Tibial nerve (tissue), 4 donors: ENCODE data around the gene CCDC91.

ENCODE experiments used
- EP300 ChIP-seq, 2 donors: sonication (generic); formaldehyde crosslinking; IDR thresholded peaks; one replicate each; pipeline ENCODE4 v1.6.1; 2017; ENCODE audit warnings: antibody characterized with exemption in 2 of 2, mild to moderate bottlenecking in 1 of 2
- TF ChIP-seq, protein P1 (sequence below), 5 experiments: fragments of 200-600 bp in 3 of 5; fragments of 450-650 bp in 2 of 5; sonication (generic) in 3 of 5; IDR thresholded peaks; one replicate each; pipeline ENCODE4 v1.5.1; 2016 to 2019; ENCODE audit warnings: antibody characterized with exemption in 5 of 5, mild to moderate bottlenecking in 3 of 5, moderate library complexity in 2 of 5

DNA sequence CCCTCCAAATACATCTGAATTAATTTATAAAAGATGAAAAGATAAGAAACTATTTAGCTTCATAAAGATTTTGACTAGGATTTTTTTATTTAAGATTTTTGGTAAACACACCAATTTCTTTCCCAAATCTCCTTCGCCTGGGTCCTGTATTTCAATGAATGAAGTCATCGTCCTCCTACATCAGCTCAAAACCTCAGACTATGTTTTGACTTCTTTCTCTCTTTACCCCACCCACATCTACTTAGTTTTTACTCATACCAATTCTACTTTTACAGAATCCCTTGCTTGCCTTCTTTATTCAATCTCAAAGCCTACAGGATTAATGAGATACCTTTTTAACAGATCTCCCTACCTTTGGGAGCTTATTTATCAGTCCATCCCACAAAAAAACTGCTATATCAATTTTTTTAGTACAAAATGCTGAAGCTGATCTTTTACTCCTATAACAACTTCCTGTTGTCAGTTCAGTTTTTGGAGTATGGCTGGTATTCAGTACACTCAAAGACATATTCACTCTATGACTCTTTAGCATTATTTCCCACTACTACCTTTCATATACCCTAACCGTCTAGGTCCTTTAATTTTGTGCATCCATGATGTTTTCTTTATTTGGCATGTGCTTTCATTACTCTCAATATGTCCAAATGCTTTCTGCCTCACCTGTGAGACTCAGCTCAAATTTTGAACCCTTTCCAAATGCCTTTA lies 18.7 kb upstream of the CCDC91 start:
- TF ChIP-seq, protein P1, sequence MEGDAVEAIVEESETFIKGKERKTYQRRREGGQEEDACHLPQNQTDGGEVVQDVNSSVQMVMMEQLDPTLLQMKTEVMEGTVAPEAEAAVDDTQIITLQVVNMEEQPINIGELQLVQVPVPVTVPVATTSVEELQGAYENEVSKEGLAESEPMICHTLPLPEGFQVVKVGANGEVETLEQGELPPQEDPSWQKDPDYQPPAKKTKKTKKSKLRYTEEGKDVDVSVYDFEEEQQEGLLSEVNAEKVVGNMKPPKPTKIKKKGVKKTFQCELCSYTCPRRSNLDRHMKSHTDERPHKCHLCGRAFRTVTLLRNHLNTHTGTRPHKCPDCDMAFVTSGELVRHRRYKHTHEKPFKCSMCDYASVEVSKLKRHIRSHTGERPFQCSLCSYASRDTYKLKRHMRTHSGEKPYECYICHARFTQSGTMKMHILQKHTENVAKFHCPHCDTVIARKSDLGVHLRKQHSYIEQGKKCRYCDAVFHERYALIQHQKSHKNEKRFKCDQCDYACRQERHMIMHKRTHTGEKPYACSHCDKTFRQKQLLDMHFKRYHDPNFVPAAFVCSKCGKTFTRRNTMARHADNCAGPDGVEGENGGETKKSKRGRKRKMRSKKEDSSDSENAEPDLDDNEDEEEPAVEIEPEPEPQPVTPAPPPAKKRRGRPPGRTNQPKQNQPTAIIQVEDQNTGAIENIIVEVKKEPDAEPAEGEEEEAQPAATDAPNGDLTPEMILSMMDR (IDR thresholded peaks at IDR 0.05) = no peak
- no peak for TF ChIP-seq EP300 (IDR thresholded peaks at IDR 0.05)
